Esophagus squamous epithelium (tissue), 4 donors: ENCODE data around the gene METTL3.

ENCODE experiments used
- POLR2A ChIP-seq, 4 donors: fragments of 450-650 bp; IDR thresholded peaks; one replicate each; pipeline ENCODE4 v1.6.1; 2017; ENCODE audit warnings: antibody characterized with exemption in 4 of 4, mild to moderate bottlenecking in 4 of 4, moderate library complexity in 3 of 4
- TF ChIP-seq, protein P1 (sequence below), 6 experiments: fragments of 450-650 bp in 4 of 6; fragments of 200-600 bp in 2 of 6; sonication (generic) in 2 of 6; IDR thresholded peaks; one replicate each; pipeline ENCODE4 v1.5.1; 2016 to 2019; ENCODE audit warnings: antibody characterized with exemption in 6 of 6, mild to moderate bottlenecking in 4 of 6, moderate library complexity in 4 of 6

GRCh38 chr14:21553266-21553665 lies 42.1 kb upstream of the METTL3 start:
- TF ChIP-seq, protein P1, sequence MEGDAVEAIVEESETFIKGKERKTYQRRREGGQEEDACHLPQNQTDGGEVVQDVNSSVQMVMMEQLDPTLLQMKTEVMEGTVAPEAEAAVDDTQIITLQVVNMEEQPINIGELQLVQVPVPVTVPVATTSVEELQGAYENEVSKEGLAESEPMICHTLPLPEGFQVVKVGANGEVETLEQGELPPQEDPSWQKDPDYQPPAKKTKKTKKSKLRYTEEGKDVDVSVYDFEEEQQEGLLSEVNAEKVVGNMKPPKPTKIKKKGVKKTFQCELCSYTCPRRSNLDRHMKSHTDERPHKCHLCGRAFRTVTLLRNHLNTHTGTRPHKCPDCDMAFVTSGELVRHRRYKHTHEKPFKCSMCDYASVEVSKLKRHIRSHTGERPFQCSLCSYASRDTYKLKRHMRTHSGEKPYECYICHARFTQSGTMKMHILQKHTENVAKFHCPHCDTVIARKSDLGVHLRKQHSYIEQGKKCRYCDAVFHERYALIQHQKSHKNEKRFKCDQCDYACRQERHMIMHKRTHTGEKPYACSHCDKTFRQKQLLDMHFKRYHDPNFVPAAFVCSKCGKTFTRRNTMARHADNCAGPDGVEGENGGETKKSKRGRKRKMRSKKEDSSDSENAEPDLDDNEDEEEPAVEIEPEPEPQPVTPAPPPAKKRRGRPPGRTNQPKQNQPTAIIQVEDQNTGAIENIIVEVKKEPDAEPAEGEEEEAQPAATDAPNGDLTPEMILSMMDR (IDR thresholded peaks at IDR 0.05): no peak
- TF ChIP-seq POLR2A (IDR thresholded peaks at IDR 0.05): no peak
